ENCODE results near the gene NAA20.
"Not testable (repeated sequence)": the region's sequence is repeated elsewhere in the genome, so short reads cannot be mapped to it uniquely, and the experiment has no call there.

Gene NAA20

DNA sequence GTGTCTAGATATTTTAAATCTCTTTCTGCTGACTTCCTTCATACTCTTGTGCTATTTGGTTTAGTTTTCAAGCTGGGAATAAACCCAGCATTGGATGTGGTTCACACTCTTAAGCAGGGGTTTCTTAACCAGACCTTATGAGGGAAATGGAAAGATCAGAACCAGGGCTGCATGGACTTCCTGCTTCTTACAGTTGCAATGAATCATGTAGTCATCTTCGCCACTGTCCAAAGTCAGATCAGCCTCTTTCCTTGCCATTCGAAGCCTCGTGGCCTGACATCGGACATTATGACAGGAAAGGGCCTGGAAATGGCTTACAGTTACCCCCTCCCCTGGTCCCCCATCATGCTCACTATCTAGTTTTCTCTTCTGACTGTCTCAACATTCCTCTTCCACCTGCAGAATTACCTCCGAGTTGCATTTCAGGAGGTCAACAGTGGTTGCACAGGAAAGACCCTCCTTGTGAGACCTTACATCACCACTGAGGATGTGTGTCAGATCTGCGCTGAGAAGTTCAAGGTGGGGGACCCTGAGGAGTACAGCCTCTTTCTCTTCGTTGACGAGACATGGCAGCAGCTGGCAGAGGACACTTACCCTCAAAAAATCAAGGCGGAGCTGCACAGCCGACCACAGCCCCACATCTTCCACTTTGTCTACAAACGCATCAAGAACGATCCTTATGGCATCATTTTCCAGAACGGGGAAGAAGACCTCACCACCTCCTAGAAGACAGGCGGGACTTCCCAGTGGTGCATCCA lies 16.8 kb upstream of the NAA20 start:
- Mint-ChIP-seq H3K27ac (no peak overlapping the region), H3K4me1 (ENCODE audit: low read depth) (peaks cover 18% of the 10 kb centered on the region), H3K36me3 (ENCODE audit: low read depth) (no peaks in the 10 kb centered on the region), H3K27me3 (peaks cover 62% of the 10 kb centered on the region), H3K9me3 (no peaks in the 10 kb centered on the region), H3K4me3 (no peak overlapping the region)
- no peak for DNase-seq

DNA sequence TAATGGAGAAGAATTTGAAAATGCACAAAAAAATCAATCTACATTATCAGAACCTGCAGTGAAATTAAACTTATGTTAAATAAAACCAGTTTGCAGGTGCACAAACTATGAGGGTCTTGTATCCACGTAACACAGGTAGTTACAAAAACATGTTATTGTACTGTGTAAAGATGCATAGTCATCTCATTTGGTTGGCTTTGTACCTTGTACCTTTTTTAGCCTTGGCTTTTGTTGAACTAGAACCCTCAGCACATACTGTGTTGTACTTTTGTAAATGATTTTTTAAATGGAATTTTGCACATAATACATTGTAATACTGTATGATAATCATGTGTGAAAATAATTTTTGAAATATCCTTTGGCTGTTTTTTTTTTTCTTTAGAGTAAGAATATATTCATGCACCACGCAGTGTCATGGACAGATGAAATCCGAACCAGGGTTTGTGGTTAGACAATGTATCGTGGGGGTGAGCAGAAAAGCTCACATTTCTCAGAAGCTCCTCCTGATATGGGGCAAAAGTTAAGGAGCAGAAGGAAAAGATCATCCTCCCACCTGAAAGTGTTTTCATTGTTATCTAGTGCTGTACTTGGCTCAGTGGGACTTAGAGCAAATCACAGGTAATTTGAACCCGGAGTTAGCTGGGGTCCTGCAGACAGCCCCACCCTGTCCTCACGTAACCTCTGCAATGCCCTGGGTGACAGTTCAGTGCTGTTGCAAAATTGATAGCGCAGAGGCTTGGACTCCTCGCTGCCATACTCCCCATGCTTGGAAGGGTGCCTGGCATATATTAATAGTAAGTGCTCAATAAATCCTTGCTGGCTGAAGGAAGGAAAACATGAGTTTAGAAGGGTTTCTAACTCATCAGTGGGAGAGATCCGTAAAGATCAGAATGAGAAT lies 14.8 kb upstream of the NAA20 start:
- H3K27ac Mint-ChIP-seq: no peak overlapping the region
- H3K36me3 Mint-ChIP-seq (ENCODE audit: low read depth): no peaks in the 10 kb centered on the region
- no peak for DNase-seq
- H3K4me1 Mint-ChIP-seq (ENCODE audit: low read depth): peaks cover 18% of the 10 kb centered on the region
- peaks cover 59% of the 10 kb centered on the region for H3K27me3 Mint-ChIP-seq
- H3K4me3 Mint-ChIP-seq: peak overlapping the region; percentile 70
- no peaks in the 10 kb centered on the region for H3K9me3 Mint-ChIP-seq

DNA sequence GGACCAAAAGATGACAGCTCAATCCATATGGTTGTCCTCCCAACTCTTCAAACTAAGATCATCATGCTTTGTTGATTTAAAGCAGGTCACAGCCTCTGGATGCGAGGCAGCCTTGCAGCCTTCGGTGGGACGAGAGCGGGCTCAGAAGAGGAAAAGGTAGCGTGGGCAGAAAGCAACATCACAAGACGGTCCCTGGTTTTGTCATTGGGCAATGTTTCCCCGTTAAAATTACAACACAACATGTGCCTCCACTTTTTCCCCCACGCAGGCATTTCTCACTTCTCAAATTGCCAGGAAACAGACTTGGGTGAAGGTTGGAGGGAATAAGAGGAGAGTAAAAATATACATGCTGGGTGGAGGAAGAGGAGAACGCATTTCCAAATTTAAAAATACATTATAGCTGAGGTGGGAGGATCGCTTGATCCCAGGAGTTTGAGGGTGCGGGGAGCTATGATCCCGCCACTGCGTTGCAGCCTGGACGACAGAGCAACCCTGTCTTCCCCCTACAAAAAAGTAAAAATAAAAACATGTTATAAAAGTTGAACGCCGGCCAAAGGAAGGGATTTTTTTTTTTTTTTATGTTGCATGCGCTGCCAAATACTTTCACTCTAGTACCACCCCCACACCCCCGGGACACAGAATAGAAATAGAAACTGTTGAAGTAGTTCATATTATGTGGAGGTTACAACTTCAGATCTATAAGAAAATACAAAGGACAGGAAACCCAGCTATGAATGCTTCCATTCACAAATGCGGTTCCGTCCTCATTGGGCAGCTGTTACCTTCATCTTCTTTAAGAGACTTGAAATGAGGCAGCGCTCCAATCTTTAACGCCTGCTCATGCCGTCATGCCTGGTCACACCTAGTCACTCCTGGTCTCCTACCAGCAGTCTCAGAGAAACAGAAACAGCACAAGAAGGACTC lies 13.9 kb upstream of the NAA20 start:
- peaks cover 67% of the 10 kb centered on the region for H3K27me3 Mint-ChIP-seq
- H3K4me1 Mint-ChIP-seq (ENCODE audit: low read depth): peaks cover 18% of the 10 kb centered on the region
- no peaks in the 10 kb centered on the region for H3K9me3 Mint-ChIP-seq
- H3K27ac Mint-ChIP-seq: peak overlapping the region; percentile 45
- peak overlapping the region; percentile 70 for H3K4me3 Mint-ChIP-seq
- no peak for DNase-seq
- no peaks in the 10 kb centered on the region for H3K36me3 Mint-ChIP-seq (ENCODE audit: low read depth)

DNA sequence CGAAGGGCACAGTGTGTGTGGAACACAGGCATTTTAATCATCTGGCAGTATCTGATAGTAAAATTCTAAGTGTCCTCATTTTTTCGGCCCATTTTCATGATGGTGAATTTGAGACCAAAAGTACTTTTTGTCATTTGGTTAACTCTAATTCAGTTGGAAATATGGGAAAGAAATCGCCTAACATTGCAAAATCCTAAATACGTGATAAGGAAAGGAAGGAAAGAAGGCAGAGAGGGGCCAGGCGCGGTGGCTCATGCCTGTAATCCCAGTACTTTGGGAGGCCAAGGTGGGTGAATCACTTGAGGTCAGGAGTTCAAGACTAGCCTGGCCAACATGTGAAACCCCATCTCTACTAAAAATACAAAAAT lies 13.2 kb upstream of the NAA20 start:
- peaks cover 66% of the 10 kb centered on the region for H3K27me3 Mint-ChIP-seq
- DNase-seq, H3K27ac Mint-ChIP-seq: not testable (repeated sequence)

DNA sequence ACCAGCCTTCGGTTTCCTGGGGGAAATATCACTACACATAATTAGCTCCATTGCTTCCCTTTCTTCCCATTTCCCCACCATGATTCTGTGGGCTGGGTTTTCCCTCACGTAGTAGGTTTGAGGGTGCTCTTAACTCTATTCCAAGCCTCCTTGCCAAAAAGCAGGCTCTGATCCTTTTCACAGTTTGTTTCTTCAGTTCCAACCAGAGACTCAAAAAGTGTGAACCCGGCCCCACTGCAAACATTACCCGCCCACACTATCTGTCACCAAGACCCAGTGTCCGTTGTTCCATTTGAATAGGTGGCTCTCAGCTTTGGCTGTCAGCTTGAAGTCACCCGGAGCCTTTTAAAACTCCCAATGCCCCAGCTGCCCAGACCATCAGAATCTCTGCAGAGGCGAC lies 11.8 kb upstream of the NAA20 start:
- Mint-ChIP-seq H3K27ac (no peak overlapping the region), H3K36me3 (ENCODE audit: low read depth) (no peaks in the 10 kb centered on the region), H3K9me3 (no peaks in the 10 kb centered on the region), H3K27me3 (peaks cover 70% of the 10 kb centered on the region), H3K4me3 (no peak overlapping the region), H3K4me1 (ENCODE audit: low read depth) (peaks cover 18% of the 10 kb centered on the region)
- DNase-seq: no peak

More for the DNA sequence above, 13.2 kb upstream of the NAA20 start:
- H3K36me3 Mint-ChIP-seq (ENCODE audit: low read depth); H3K9me3 Mint-ChIP-seq: not testable (repeated sequence)
- Mint-ChIP-seq H3K4me1 (ENCODE audit: low read depth) (peaks cover 18% of the 10 kb centered on the region), H3K4me3 (peak overlapping the region; percentile 70)

DNA sequence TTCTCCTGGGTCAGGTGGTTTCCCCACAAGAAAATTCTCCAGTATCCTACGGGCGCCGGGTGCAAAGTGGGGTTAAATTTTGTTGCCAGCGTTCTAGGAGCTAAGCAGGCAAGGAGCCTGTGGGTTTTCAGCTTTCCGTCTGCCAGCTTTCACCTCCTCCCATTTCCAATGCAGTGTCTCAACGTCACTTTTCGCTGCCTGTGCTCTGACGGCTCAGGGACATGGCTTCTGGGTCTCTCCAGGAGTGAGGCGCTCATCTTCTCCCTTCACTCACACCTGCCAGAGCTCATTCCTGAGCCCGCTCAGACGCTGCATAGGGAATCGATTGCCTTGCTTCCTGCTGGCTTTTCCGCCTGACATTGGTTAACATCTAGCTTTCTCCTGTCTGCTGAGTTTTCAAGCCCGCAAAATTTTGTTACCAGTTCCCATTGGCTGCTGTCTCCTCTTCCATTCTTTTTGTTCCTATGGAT lies 7.3 kb upstream of the NAA20 start:
- Mint-ChIP-seq H3K9me3 (no peaks in the 10 kb centered on the region), H3K4me1 (ENCODE audit: low read depth) (peaks cover 5% of the 10 kb centered on the region), H3K27me3 (peaks cover 37% of the 10 kb centered on the region), H3K36me3 (ENCODE audit: low read depth) (no peaks in the 10 kb centered on the region), H3K27ac (no peak overlapping the region), H3K4me3 (no peak overlapping the region)
- no peak for DNase-seq

DNA sequence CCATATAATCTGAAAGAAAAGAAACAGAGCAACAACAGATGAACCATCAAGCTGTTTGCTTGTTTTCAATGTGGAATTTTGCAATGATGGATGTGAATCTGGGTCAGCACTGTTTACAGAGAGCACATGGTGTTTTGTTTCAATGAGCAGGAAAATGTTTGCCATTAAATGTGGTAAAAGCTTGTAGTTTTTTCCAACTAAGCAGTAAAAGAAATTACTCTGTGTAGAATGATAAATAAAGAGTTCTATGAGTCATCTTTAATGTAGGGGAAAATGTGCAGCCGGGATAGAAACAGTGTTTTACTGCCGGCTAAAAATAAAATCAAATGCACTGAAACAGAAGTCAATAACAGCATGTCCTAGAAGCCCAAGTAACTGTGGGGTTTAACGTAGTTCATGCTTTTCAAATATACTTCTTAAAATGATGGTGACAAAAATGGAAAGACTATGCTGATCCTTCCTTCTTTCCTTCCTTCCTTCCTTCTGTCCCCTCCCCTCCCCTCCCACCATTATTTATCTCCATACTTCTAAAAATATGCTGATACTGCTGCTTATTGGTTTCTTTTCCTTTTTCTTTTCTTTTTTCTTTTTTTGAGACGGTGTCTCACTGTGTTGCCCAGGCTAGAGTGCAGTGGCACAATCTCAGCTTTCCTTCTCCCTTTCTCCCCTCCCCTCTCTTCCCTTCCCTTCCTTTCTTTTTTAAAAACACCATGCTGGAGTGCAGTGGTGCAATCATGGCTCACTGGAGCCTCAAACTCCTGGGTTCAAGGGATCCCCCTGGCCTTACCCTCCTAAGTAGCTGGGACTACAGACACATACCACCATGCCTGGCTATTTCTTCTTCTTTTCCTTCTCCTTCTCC lies 6.3 kb upstream of the NAA20 start:
- Mint-ChIP-seq H3K27me3 (peaks cover 30% of the 10 kb centered on the region), H3K27ac (no peak overlapping the region), H3K4me3 (no peak overlapping the region), H3K36me3 (ENCODE audit: low read depth) (no peaks in the 10 kb centered on the region), H3K4me1 (ENCODE audit: low read depth) (peaks cover 8% of the 10 kb centered on the region), H3K9me3 (no peaks in the 10 kb centered on the region)
- DNase-seq: no peak

DNA sequence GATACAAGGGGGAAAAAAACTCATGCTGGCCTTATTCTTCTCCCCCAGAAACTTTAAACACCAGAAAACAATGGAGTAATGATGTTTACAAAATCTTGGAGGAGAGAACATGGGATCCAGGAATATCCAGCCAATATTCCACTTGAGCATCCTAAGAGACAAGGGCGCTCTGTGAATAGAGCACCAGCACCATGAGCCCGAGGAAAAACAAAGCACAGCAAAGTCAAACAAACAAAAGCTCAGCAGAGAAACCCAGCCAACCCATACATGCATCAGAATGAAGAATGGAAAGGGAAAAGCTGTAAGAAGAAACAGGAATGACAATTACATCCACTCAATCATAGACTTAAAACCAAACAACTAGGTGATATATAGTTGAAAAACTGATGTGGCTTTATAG lies 4.6 kb upstream of the NAA20 start:
- no peaks in the 10 kb centered on the region for H3K9me3 Mint-ChIP-seq
- DNase-seq: no peak
- H3K27ac Mint-ChIP-seq: no peak overlapping the region
- peaks cover 15% of the 10 kb centered on the region for H3K4me1 Mint-ChIP-seq (ENCODE audit: low read depth)
- H3K36me3 Mint-ChIP-seq (ENCODE audit: low read depth): peaks cover 1% of the 10 kb centered on the region
- H3K4me3 Mint-ChIP-seq: no peak overlapping the region
- peaks cover 22% of the 10 kb centered on the region for H3K27me3 Mint-ChIP-seq

DNA sequence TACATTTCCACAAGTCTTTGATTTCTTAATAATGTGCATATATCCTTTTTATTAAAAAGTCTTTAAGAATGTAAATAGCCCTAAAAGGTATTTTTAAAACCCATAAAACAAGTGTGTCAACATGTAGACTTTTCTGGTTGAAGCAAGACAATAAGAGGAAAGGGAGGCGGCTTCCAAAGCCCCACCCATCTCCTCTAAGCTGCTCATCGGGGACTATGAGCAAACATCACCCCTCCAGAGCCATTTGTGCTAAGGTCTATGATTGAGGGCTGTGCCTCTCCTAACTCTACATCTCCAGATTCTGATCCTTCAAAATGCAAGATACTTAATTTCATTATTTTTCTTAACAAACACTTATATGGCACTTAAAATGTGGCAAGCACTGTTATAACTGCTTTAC lies 2.5 kb upstream of the NAA20 start:
- H3K27me3 Mint-ChIP-seq: peaks cover 7% of the 10 kb centered on the region
- H3K27ac Mint-ChIP-seq: no peak overlapping the region
- no peaks in the 10 kb centered on the region for H3K9me3 Mint-ChIP-seq
- no peak for DNase-seq
- no peak overlapping the region for H3K4me3 Mint-ChIP-seq
- peaks cover 29% of the 10 kb centered on the region for H3K4me1 Mint-ChIP-seq (ENCODE audit: low read depth)
- peaks cover 23% of the 10 kb centered on the region for H3K36me3 Mint-ChIP-seq (ENCODE audit: low read depth)

DNA sequence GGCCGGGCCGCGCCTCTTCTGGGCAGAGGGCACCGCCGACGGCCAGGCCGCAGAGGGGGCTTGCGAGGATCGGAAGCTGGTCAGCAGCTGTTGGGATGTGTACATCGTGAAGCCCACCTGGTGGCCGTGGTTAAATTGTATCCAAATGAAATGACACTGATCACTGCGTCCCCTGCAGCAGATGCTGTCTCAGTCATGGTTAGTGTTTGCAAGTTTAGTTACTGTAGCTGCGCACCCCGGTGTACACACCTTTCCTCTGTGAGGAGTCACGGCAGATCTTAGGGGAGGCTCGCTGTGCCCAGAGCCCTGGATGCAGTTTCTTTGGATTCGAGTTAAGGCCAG lies 653 bp downstream of the NAA20 start:
- Mint-ChIP-seq H3K27me3 (no peaks in the 10 kb centered on the region), H3K4me3 (peak overlapping the region; percentile 90), H3K36me3 (ENCODE audit: low read depth) (peaks cover 50% of the 10 kb centered on the region), H3K4me1 (ENCODE audit: low read depth) (peaks cover 58% of the 10 kb centered on the region), H3K9me3 (no peaks in the 10 kb centered on the region), H3K27ac (peak overlapping the region; percentile 78)
- no peak for DNase-seq

DNA sequence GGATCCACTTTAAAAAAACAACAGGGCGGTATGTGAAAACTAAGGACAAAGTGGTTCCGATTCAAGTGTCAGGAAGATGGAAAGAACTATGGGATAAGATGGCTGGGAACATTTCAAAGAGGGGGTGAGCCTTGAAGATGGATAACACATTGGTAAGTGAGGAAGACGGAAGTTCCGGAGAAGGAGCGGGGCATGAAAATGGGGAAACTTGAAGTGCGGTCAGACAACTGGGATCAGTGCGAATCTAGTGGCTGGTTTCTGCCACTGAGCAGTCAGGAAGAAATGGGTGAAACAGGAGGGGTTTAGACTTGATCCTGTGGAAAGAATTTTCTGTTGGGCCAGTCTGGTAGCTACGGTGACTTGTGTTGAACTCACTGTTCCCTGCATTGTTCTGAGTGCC lies 1.2 kb downstream of the NAA20 start:
- peaks cover 60% of the 10 kb centered on the region for H3K4me1 Mint-ChIP-seq (ENCODE audit: low read depth)
- H3K9me3 Mint-ChIP-seq: no peaks in the 10 kb centered on the region
- H3K4me3 Mint-ChIP-seq: peak overlapping the region; percentile 90

DNA sequence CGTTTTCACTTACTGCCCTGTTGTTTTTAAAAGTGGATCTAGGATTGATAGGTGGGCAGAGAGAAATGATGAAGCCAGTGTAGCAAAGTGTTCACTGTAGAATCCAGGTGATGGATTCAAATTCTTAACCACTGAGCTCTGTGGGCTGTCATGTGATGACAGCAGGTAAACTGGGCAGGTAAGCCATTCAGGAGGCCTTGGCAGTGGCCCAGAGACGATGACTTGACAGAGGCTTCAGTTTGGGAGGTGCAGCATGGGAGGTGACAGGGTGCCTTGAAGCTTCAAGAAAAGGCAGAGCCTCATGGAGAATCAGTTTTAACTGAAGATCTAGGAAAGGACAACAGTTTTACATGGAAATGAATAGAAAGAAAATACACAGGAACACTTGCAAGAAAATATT lies 2.0 kb downstream of the NAA20 start:
- no peaks in the 10 kb centered on the region for H3K9me3 Mint-ChIP-seq

More for the DNA sequence above, 1.2 kb downstream of the NAA20 start:
- H3K27ac Mint-ChIP-seq: peak overlapping the region; percentile 78
- no peak for DNase-seq
- H3K36me3 Mint-ChIP-seq (ENCODE audit: low read depth): peaks cover 56% of the 10 kb centered on the region
- H3K27me3 Mint-ChIP-seq: no peaks in the 10 kb centered on the region

DNA sequence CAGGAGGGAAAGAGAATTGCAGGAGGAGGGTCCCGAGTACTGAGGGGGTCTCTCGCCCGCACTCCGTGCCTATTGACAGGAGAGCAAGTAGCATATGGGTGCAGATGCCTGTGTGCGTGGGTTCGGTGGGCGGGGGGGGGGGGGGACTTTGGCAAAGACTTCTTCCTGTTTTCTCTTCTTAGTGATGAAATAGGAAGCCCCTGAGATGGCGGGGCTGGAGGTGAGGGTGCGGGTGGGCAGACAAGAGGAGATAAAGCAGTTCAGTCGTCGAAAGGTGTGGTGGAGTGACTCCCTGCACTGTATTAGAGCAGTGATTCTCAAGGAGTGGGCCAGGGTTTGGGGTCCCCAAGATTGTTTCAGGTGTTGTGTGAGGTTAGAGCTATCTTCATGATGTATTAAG lies 3.7 kb downstream of the NAA20 start:
- peaks cover 81% of the 10 kb centered on the region for H3K36me3 Mint-ChIP-seq (ENCODE audit: low read depth)
- H3K9me3 Mint-ChIP-seq: no peaks in the 10 kb centered on the region
- no peak for DNase-seq
- H3K4me3 Mint-ChIP-seq: peak overlapping the region; percentile 90
- H3K27me3 Mint-ChIP-seq: no peaks in the 10 kb centered on the region
- H3K4me1 Mint-ChIP-seq (ENCODE audit: low read depth): peaks cover 64% of the 10 kb centered on the region
- H3K27ac Mint-ChIP-seq: peak overlapping the region; percentile 83

More for the DNA sequence above, 2.0 kb downstream of the NAA20 start:
- DNase-seq: no peak
- Mint-ChIP-seq H3K36me3 (ENCODE audit: low read depth) (peaks cover 63% of the 10 kb centered on the region), H3K27me3 (no peaks in the 10 kb centered on the region), H3K4me1 (ENCODE audit: low read depth) (peaks cover 65% of the 10 kb centered on the region), H3K27ac (peak overlapping the region; percentile 78), H3K4me3 (peak overlapping the region; percentile 90)
